Measurements from ENCODE around the gene RHEX.
"Not testable (repeated sequence)": the region's sequence is repeated elsewhere in the genome, so short reads cannot be mapped to it uniquely, and the experiment has no call there.

GRCh38 chr1:206053616-206054015 is 643 bp downstream of the RHEX start:
- not testable (repeated sequence) for TF ChIP-seq CTCF (IDR thresholded peaks at IDR 0.05; ENCODE audit: insufficient read depth, low read depth, low read length); EZH2 (IDR thresholded peaks at IDR 0.05; ENCODE audit: insufficient read depth, low read length)
